Kidney epithelial cell (primary cell): ENCODE results near the gene GCN1. TPM values are rescaled to one million over a fixed set of nuclear protein-coding genes. Genes with fewer than 3 reads are reported as not detected.

Source experiments
- DNase-seq: peaks from one replicate; pipeline ENCODE4 v3.0.0-alpha.2; 2010; ENCODE audit warnings: low read depth
- H3K27me3 ChIP-seq: 2 replicates; pipeline ENCODE4 v1.6.0; 2011; ENCODE audit warnings: low read length; ENCODE audit not compliant: control insufficient read depth, insufficient read depth
- H3K36me3 ChIP-seq: 2 replicates; pipeline ENCODE4 v1.5.1; 2011; ENCODE audit warnings: low read length; ENCODE audit not compliant: control insufficient read depth, insufficient read depth
- H3K4me3 ChIP-seq: 2 replicates; pipeline ENCODE4 v1.5.1; 2011; ENCODE audit warnings: low read depth, mild to moderate bottlenecking, control low read depth, low read length
- total RNA-seq: library from RNA; depleted of rRNA; stranded (reverse); fragments of >200 nt; gene quantifications from 2 replicates; pipeline ENCODE4 v1.2.3, GENCODE V29; 2015
- TF ChIP-seq, protein P1 (sequence below): IDR thresholded peaks from 2 replicates; pipeline ENCODE4 v1.5.1; 2011; ENCODE audit warnings: mild to moderate bottlenecking, moderate library complexity, low read length, control low read depth, inconsistent platforms; ENCODE audit not compliant: insufficient read depth, poor library complexity, severe bottlenecking

The GCN1 gene
- total RNA-seq, 1 donor from 2014 or later, result 78.4 TPM

- peaks cover 9% of the 10 kb centered on the region for H3K36me3 ChIP-seq
- TF ChIP-seq, protein P1, sequence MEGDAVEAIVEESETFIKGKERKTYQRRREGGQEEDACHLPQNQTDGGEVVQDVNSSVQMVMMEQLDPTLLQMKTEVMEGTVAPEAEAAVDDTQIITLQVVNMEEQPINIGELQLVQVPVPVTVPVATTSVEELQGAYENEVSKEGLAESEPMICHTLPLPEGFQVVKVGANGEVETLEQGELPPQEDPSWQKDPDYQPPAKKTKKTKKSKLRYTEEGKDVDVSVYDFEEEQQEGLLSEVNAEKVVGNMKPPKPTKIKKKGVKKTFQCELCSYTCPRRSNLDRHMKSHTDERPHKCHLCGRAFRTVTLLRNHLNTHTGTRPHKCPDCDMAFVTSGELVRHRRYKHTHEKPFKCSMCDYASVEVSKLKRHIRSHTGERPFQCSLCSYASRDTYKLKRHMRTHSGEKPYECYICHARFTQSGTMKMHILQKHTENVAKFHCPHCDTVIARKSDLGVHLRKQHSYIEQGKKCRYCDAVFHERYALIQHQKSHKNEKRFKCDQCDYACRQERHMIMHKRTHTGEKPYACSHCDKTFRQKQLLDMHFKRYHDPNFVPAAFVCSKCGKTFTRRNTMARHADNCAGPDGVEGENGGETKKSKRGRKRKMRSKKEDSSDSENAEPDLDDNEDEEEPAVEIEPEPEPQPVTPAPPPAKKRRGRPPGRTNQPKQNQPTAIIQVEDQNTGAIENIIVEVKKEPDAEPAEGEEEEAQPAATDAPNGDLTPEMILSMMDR, result no peak
- H3K4me3 ChIP-seq, result no peak overlapping the region
- H3K27me3 ChIP-seq, result no peaks in the 10 kb centered on the region
- no peak for DNase-seq
These were observed 53.9 kb downstream of the GCN1 start for GRCh38 chr12:120140603-120141002.

GRCh38 chr12:120139958-120140357 lies 54.6 kb downstream of the GCN1 start:
- Histone ChIP-seq H3K36me3 (peaks cover 10% of the 10 kb centered on the region), H3K4me3 (no peak overlapping the region), H3K27me3 (no peaks in the 10 kb centered on the region)
- TF ChIP-seq, protein P1, result no peak
- no peak for DNase-seq

GRCh38 chr12:120138366-120138765 lies 56.1 kb downstream of the GCN1 start:
- DNase-seq, result no peak
- Histone ChIP-seq H3K36me3 (peaks cover 12% of the 10 kb centered on the region), H3K4me3 (no peak overlapping the region), H3K27me3 (no peaks in the 10 kb centered on the region)
- TF ChIP-seq, protein P1, result no peak

DNA sequence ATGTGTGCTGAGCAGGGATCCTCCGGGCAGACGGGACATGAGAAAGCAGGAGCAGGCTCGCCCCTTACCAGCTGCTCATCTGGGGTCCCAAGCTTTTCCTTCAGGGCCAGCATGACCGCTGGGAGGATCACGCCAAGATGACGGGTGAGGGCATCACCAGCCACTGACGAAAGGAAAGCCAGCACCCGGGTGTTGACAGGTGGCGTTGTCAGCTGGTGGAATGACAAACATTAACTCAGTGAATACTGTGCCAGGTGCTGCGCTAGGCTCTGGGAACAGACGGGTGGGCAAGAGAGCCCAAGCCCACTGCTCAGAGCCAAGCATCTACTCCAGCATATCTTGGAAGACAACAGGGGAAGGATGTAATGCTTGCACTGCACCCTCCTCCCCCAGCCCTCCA lies 56.7 kb downstream of the GCN1 start:
- TF ChIP-seq, protein P1, result no peak
- Histone ChIP-seq H3K27me3 (no peaks in the 10 kb centered on the region), H3K36me3 (peaks cover 12% of the 10 kb centered on the region), H3K4me3 (no peak overlapping the region)
- DNase-seq, result no peak

GRCh38 chr12:120136093-120136770 lies 58.3 kb downstream of the GCN1 start:
- Histone ChIP-seq H3K36me3 (peaks cover 11% of the 10 kb centered on the region), H3K27me3 (no peaks in the 10 kb centered on the region), H3K4me3 (no peak overlapping the region)
- DNase-seq, result no peak
- TF ChIP-seq, protein P1, result no peak

DNA sequence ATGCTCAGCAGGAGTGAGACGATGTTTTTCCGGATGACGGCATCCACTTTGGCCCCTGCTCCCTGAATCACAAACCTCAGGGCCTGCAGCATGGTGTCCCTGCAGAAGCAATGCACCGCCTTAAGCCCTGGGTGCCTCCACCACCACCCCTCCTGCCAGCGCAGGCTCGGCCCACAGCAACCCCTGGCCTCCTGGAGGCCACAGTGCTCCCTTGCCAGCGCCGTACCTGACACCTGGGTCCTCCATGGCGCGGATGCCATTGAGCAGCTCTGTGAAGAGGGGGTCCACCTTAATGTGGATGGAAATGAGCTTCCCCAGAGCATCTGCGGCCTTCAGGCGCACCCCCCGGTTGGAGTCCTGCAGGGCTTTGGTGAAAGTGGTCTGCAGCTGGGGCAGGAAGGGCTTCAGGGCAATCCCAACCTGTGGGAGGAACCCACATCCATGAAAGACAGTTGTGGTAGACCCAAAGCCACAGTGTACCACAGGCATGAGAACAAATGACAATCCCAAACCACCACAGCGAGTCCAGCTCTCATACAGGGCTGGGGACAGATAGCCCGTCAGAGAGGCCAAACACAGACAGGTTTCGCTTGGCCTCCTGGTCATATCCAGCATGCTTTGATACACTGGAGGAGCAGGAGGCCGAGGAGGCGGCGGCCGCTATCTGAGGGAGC lies 60.1 kb downstream of the GCN1 start:
- TF ChIP-seq, protein P1, result no peak
- DNase-seq, result no peak
- H3K4me3 ChIP-seq, result no peak overlapping the region
- peaks cover 12% of the 10 kb centered on the region for H3K36me3 ChIP-seq
- no peaks in the 10 kb centered on the region for H3K27me3 ChIP-seq
